HEK293 (cell line): ENCODE measurements around the gene THEM5.

Experiments used
- CTCF ChIP-seq: fragments of 450-650 bp; formaldehyde crosslinking; IDR thresholded peaks from 2 replicates; pipeline ENCODE4 v1.5.1; 2016; ENCODE audit warnings: missing biosample characterization, missing genetic modification characterization
- FEZF1 ChIP-seq: fragments of 450-650 bp; formaldehyde crosslinking; IDR thresholded peaks from 2 replicates; pipeline ENCODE4 v1.5.1; 2016; ENCODE audit warnings: missing biosample characterization, missing genetic modification characterization
- GLIS1 ChIP-seq: fragments of 450-650 bp; formaldehyde crosslinking; IDR thresholded peaks from 2 replicates; pipeline ENCODE4 v1.5.1; 2016; ENCODE audit warnings: missing biosample characterization, missing genetic modification characterization
- KLF17 ChIP-seq: fragments of 450-650 bp; formaldehyde crosslinking; IDR thresholded peaks from 2 replicates; pipeline ENCODE4 v1.5.1; 2016; ENCODE audit warnings: missing biosample characterization, missing genetic modification characterization
- OVOL3 ChIP-seq: fragments of 450-650 bp; formaldehyde crosslinking; IDR thresholded peaks from 2 replicates; pipeline ENCODE4 v1.5.1; 2016; ENCODE audit warnings: missing biosample characterization, missing genetic modification characterization
- PRDM2 ChIP-seq: fragments of 450-650 bp; formaldehyde crosslinking; IDR thresholded peaks from 2 replicates; pipeline ENCODE4 v1.5.1; 2016; ENCODE audit warnings: missing biosample characterization, missing genetic modification characterization, borderline replicate concordance
- RBAK ChIP-seq: fragments of 450-650 bp; formaldehyde crosslinking; IDR thresholded peaks from 2 replicates; pipeline ENCODE4 v1.5.1; 2016; ENCODE audit warnings: missing biosample characterization, missing genetic modification characterization
- ZBTB21 ChIP-seq: fragments of 450-650 bp; formaldehyde crosslinking; IDR thresholded peaks from 2 replicates; pipeline ENCODE4 v1.5.1; 2017; ENCODE audit warnings: missing biosample characterization, missing genetic modification characterization
- ZFP69B ChIP-seq: fragments of 450-650 bp; formaldehyde crosslinking; IDR thresholded peaks from 2 replicates; pipeline ENCODE4 v1.5.1; 2016; ENCODE audit warnings: missing biosample characterization, missing genetic modification characterization
- ZNF18 ChIP-seq: fragments of 450-650 bp; formaldehyde crosslinking; IDR thresholded peaks from 2 replicates; pipeline ENCODE4 v1.5.1; 2016; ENCODE audit warnings: missing biosample characterization, missing genetic modification characterization
- ZNF221 ChIP-seq: fragments of 450-650 bp; formaldehyde crosslinking; IDR thresholded peaks from 2 replicates; pipeline ENCODE4 v1.5.1; 2017; ENCODE audit warnings: missing biosample characterization, missing genetic modification characterization, borderline replicate concordance
- ZNF302 ChIP-seq: fragments of 450-650 bp; formaldehyde crosslinking; IDR thresholded peaks from 2 replicates; pipeline ENCODE4 v1.5.1; 2016; ENCODE audit warnings: missing biosample characterization, missing genetic modification characterization, low read depth
- ZNF354C ChIP-seq: fragments of 450-650 bp; formaldehyde crosslinking; IDR thresholded peaks from 2 replicates; pipeline ENCODE4 v1.5.1; 2016; ENCODE audit warnings: missing biosample characterization, missing genetic modification characterization, low read depth, borderline replicate concordance
- ZNF394 ChIP-seq: fragments of 450-650 bp; formaldehyde crosslinking; IDR thresholded peaks from 2 replicates; pipeline ENCODE4 v1.5.1; 2016; ENCODE audit warnings: missing biosample characterization, missing genetic modification characterization, mild to moderate bottlenecking, moderate library complexity, borderline replicate concordance
- ZNF398 ChIP-seq: fragments of 450-650 bp; formaldehyde crosslinking; IDR thresholded peaks from 2 replicates; pipeline ENCODE4 v1.5.1; 2017; ENCODE audit warnings: missing biosample characterization, missing genetic modification characterization
- ZNF433 ChIP-seq: fragments of 450-650 bp; formaldehyde crosslinking; IDR thresholded peaks from 2 replicates; pipeline ENCODE4 v1.5.1; 2016; ENCODE audit warnings: missing biosample characterization, missing genetic modification characterization, low read depth
- ZNF501 ChIP-seq: fragments of 450-650 bp; formaldehyde crosslinking; IDR thresholded peaks from 2 replicates; pipeline ENCODE4 v1.5.1; 2016; ENCODE audit warnings: missing biosample characterization, missing genetic modification characterization
- ZNF529 ChIP-seq: fragments of 450-650 bp; formaldehyde crosslinking; IDR thresholded peaks from 2 replicates; pipeline ENCODE4 v1.5.1; 2017; ENCODE audit warnings: missing genetic modification characterization, missing biosample characterization; ENCODE audit not compliant: insufficient replicate concordance
- ZNF560 ChIP-seq: fragments of 450-650 bp; formaldehyde crosslinking; IDR thresholded peaks from 2 replicates; pipeline ENCODE4 v1.5.1; 2017; ENCODE audit warnings: missing biosample characterization, missing genetic modification characterization, borderline replicate concordance
- ZNF600 ChIP-seq: fragments of 450-650 bp; formaldehyde crosslinking; IDR thresholded peaks from 2 replicates; pipeline ENCODE4 v1.5.1; 2016; ENCODE audit warnings: missing biosample characterization, missing genetic modification characterization
- ZNF623 ChIP-seq: fragments of 450-650 bp; formaldehyde crosslinking; IDR thresholded peaks from 2 replicates; pipeline ENCODE4 v1.5.1; 2016; ENCODE audit warnings: missing biosample characterization, missing genetic modification characterization
- ZNF692 ChIP-seq: fragments of 450-650 bp; formaldehyde crosslinking; IDR thresholded peaks from 2 replicates; pipeline ENCODE4 v1.5.1; 2016; ENCODE audit warnings: missing biosample characterization, missing genetic modification characterization
- ZSCAN18 ChIP-seq: fragments of 450-650 bp; formaldehyde crosslinking; IDR thresholded peaks from 2 replicates; pipeline ENCODE4 v1.5.1; 2016; ENCODE audit warnings: missing biosample characterization, missing genetic modification characterization
- ZSCAN23 ChIP-seq: fragments of 450-650 bp; formaldehyde crosslinking; IDR thresholded peaks from 2 replicates; pipeline ENCODE4 v1.5.1; 2016; ENCODE audit warnings: missing biosample characterization, missing genetic modification characterization

The THEM5 gene

GRCh38 chr1:151809290-151809984 lies 44.1 kb downstream of the THEM5 start (continued):
- TF ChIP-seq ZNF398 (tag by site-specific recombination) (no peak), ZNF623 (tag by site-specific recombination) (no peak), ZNF529 (no peak), ZNF221 (no peak), PRDM2 (tag by site-specific recombination) (no peak), ZNF354C (tag by site-specific recombination) (no peak), ZSCAN18 (tag by site-specific recombination) (no peak), CTCF (tag by site-specific recombination) (no peak), ZNF692 (peak; percentile 59; the same call in 1 of the 2 replicates), ZNF18 (peak; percentile 48; the same call in 1 of the 2 replicates), ZNF302 (tag by site-specific recombination) (no peak), ZFP69B (tag by site-specific recombination) (peak; percentile 62), ZSCAN23 (no peak), ZNF600 (tag by site-specific recombination) (no peak; the same call in 1 of the 2 replicates), FEZF1 (no peak), OVOL3 (tag by site-specific recombination) (no peak), KLF17 (tag by site-specific recombination) (0 out of 2 replicates have a peak, but pooled peaks have one; percentile 25), ZNF560 (tag by site-specific recombination) (no peak), GLIS1 (tag by site-specific recombination) (no peak), ZNF394 (tag by site-specific recombination) (no peak), ZBTB21 (tag by site-specific recombination) (no peak), ZNF501 (tag by site-specific recombination) (no peak), RBAK (tag by site-specific recombination) (no peak), ZNF433 (tag by site-specific recombination) (no peak)
